GM19452 (cell line): Measurements from ENCODE around the gene TMEM95.
"Not testable (repeated sequence)": the region's sequence is repeated elsewhere in the genome, so short reads cannot be mapped to it uniquely, and the experiment has no call there.

Experiments used
- ATAC-seq: cut with Tn5 transposase; IDR thresholded peaks from one replicate; pipeline ENCODE4 v1.9.1; 2021; ENCODE audit not compliant: unreplicated experiment

Gene TMEM95

DNA sequence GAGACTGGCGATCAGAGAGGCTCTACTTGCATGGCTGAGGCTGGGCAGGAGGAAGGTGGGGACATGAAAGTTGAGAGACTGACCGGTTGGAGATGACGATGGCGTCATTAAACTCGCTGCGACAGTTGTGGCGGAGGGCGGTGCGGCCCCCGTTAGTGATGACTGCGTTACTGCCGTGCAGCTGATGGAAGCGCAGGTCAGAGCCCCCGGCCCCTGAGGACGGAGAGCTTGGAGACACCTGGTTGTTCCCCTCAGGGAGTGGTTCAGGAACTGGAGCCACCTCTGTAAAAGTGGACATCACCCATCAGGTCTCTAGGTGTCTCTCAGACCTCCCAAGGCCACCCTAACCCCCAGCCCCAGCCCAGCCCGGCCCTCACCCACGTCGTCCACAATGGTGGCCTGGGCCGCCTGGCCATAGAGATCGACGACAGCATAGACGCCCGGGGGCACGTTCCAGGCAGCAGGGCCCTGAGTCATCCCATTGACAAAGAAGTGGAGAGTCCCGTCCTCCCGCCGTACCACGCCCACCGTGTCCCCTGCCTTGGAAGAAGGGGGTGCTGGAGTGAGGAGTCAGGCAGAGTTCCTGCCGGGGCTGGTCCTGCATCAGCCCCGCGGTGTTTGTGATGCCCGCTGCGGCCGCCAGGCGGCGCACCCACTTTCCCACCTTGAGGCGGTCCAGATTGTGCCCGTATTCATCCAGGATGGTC, 31.1 kb upstream of the TMEM95 start:
- ATAC-seq = no peak

- ATAC-seq = no peak
These were observed 30.5 kb upstream of the TMEM95 start for GRCh38 chr17:7324438-7324779.

DNA sequence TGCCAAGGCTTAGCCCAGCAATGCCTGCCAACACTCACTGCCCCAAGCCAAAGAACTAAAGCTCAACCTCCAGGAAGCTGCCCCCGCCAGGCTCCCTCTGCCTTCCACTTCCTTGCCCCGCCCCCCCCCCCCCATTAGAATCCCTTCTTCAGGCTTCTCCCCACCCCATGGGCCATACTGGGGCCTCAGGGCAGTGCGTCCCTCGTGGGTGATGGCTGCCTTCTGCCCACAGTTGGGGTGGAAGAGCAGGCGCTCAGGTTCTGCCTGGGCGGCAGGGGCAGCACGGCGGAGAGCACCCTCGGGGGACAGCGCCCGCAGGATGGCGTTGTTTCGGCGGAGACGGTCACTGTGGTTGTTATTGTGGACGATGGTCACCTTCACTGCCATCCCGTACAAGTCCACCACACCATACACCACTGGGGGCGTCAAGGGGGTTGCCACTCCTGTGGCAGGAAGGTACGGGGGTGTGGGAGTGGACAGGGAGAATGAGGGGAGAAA, 29.9 kb upstream of the TMEM95 start:
- no peak for ATAC-seq

DNA sequence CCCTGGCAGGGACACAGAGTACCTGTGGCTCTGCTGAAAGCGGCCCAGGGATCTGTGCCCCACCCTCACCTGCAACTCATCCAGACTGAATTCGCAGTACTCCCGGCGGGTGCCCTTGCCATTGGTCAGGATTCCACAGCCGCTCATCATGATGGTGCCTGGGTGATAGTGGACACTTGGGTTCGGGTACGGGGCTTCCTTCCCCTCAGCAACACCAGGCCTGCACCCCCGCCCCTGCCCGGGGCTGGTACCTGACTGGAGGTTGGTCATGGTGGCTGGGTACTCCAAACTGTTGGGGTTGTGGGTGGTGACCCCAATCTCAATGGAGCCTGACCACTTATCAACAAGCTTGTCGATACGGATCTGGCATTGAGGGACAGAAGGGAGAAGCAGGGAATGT, 28.8 kb upstream of the TMEM95 start:
- ATAC-seq = no peak

DNA sequence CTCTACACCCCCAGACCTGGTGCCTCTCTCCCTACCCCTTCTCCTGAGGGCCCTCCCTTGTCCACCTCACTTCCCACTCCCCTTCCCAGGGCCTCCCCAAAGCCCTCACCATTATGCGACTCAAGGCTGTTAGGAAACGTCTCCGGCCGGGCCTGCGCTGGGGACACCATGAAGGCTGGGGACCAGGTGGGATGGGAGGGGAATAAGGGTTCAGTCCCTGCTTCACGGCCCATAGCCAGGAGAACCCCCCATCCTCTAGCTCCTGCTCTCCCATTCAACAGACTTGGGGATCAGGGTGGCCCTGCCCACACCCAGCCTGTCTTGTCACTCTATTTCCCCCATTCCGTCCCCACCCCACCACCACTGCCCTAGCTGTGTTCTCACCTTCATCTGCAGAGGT, 27.9 kb upstream of the TMEM95 start:
- no peak for ATAC-seq

DNA sequence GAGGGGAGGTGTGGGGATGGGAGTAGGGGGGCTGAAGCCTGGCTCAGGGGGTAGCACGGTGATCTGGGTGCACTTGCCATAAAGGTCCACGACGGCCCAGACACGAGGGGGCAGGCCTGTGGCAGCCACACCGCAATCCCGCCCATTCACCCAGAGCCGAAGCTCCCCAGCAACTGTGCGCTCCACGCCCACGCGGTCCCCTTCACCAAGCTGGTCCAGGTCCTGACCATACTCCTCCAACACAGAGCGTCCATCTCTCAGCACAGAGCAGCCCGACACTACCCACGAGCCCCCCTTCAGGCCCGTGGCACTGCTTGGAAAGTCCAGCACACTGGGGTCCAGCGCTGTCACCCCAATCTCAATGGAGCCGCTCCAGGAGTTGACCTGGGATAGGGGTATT, 27.5 kb upstream of the TMEM95 start:
- no peak for ATAC-seq

- no peak for ATAC-seq
These were observed 26.9 kb upstream of the TMEM95 start for GRCh38 chr17:7328009-7328408.

GRCh38 chr17:7328840-7329373, 26.0 kb upstream of the TMEM95 start, which contains the start of gene NEURL4:
TSS of gene NEURL4 (minus strand) at chr17:7329335. CDS start at chr17:7329312, 23 bp downstream.
- ATAC-seq = peak; percentile 18

GRCh38 chr17:7329374-7329996, 25.5 kb upstream of the TMEM95 start:
- peak; percentile 56 for ATAC-seq

DNA sequence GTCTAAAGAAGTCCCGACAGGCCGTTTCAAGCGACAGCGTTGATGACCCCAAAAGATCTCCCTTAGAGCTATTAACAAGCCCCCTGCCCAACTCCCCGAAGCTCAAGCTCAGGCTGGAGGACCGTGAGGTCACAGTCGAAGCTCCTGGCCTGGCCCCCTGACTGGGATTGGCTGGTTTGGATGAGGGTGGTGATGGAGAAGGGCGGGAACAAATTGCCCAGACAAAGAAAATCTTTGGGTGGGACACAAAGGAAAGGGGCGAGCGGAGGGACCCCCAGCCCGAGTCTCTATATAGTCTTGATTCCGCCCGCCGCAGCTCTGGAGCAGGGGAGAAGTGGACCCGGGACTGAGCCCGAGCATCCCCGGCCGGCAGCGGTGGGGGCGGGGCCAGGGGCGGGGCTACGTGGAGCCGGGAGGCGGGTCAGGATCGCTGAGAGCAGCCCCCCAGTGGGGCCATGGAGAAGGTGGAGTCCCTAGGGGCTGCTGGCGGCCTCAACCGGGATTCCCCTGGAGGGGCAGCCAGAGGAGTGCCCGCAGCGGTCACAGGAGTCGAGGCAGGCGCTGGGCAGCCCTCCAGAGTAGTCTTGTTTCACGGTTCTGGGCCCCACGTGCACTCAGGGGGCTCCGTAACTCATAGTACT, 24.8 kb upstream of the TMEM95 start:
- peak; percentile 42 for ATAC-seq

- no peak for ATAC-seq
These were observed 24.3 kb upstream of the TMEM95 start for GRCh38 chr17:7330638-7331015.

DNA sequence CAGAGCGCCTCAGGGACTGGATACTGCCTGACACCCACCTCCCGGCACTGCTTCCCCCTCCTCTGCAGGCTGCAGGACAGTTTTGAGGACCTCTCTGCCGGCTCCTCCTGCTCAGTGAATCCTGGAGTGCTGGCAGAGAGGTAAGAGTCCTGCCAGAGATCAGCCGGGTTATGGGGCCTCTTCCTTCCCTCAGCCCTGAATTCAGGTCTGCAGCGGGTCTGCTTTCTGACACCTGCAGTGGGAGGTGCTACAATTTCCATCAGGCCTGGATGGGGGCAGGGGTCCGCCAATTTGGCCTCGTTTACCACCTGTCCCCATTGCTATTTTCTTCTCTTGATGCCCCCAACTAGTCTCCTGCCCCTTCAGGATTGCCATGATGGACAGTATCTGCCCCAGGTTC, 22.8 kb upstream of the TMEM95 start:
- no peak for ATAC-seq

DNA sequence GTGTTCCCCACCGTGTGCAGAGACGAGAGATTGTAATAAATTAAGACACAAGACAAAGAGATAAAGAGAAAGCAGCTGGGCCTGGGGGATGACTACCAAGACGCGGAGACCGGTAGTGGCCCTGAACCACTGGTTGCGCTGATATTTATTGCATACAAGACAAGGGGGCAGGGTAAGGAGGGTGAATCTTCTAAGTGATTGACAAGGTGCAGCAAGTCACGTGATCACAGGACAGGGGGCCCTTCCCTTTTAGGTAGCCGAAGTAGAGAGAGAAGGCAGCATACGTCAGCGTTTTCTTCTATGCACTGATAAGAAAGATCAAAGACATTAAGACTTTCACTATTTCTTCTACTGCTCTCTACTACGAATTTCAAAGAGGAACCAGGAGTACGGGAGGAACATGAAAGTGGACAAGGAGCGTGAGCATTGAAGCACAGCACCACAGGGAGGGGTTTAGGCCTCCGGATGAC, 22.3 kb upstream of the TMEM95 start:
- ATAC-seq = not testable (repeated sequence)

DNA sequence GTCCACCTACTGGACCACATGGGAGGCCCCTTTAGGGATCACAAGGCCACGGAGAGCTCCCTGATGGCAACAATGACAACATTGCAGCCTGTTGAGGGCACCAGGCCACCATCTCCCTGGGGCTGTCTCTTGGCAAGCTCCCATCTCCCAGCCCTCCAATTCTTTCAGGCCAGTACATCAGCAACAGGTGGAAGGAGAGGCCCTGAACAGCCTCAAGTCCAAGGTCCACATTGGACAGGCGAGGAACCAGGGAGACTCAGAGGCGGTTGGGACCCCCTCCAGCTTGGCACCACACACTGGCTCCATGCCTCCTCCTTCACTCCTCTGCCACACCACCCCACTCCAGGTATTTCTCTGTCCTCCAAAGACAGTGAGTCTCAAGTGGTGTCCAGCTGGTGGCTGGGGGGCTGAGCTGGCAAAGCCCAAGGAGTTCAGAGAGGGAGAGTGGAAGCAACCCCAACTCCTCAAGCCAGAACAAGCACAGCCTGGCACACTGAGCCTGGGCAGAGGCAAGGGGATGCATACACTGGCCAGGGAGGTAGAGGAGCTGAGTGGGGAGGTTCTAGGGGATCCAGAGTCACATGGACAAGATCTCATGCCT, 19.9 kb upstream of the TMEM95 start:
- ATAC-seq = no peak

DNA sequence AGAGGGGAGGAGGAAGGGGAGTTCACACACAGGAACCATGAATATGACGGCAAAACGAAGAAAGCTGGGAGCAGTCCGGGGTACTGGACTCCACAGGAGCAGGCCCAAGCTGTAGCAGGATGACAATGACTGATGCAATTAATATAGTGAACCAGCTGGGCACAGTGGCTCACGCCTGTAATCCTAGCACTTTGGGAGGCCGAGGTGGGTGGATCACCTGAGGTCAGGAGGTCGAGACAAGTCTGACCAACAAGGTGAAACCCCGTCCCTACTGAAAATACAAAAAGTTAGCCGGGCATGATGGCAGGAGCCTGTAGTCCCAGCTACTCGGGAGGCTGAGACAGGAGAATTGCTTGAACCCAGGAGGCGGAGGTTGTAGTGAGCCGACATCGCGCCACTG, 19.2 kb upstream of the TMEM95 start:
- not testable (repeated sequence) for ATAC-seq

DNA sequence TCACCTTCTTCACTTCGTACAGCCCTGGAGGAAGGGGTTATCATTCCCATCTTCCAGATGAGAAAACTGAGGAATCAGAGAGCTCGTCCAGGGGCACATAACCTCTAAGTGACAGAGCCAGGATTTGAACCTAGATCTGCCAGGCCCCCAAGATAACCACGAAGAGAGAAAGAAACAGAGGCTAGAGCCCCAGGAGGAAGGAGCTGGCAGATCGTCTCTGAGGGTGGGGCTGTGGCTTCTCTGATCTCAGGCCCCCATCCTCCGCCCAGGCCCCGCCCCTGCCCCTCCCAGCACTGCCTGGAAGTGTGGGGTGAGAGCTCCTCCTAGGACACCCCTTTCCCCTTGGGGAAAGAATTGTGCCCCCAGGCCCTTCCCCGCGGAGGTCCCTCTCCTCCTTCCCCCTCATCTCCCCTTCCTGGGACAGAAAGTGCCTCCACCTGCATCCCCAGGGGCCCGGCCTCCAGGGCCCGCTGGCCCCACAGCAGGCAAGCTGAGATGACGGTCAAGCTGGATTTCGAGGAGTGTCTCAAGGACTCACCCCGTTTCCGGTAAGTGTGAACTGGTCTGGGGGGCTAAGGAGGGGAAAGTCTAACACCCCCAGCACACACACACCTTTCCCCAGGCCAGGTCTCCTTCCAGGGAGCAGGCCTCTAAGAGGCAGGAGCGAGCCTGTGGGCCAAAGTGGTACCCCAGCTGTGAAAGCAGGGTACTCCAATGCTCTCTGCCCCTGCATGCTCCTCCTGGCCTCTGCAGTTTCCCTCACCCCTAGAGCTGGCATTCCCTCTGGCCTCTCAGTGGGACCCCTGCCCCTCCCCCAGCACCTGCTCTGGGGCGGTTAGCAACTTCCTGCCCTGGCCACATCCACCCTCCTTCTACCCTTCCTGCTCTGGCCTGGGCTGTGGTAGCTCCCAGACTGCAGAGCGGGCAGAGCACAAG, 18.4 kb upstream of the TMEM95 start, which contains the start of gene ACAP1:
TSS of gene ACAP1 (plus strand) at position 290 of the 936 bp plus-strand sequence. CDS start at position 496, 206 bp downstream.
- ATAC-seq = peak; percentile 57

DNA sequence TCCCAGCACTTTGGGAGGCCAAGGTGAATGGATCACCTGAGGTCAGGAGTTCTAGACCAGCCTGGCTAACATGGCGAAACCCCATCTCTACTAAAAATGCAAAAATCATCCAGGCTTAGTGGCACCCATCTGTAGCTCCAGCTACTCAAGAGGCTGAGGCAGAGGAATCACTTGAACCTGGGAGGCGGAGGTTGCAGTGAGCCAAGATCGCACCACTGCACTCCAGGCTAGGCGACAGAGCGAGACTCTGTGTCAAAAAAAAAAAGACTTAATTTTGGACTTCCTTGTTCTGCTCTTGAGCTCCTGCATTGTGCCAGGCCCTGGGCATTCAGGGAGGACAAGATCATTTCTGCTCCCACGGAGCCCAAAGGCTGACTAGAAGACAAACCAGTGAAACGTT, 17.4 kb upstream of the TMEM95 start:
- not testable (repeated sequence) for ATAC-seq

- ATAC-seq = no peak
These were observed 14.8 kb upstream of the TMEM95 start for GRCh38 chr17:7340179-7340578.

GRCh38 chr17:7341842-7342241, 13.1 kb upstream of the TMEM95 start:
- ATAC-seq = no peak

GRCh38 chr17:7343250-7343649, 11.7 kb upstream of the TMEM95 start:
- ATAC-seq = no peak
